T47D (cell line): Measurements from ENCODE around the gene CYP3A7.
"Not testable (repeated sequence)": the region's sequence is repeated elsewhere in the genome, so short reads cannot be mapped to it uniquely, and the experiment has no call there.

Source experiments
- DNase-seq, 2 experiments: peaks; one replicate each; pipeline versions ENCODE4 v3.0.0 to v3.0.0-alpha.2; 2011 to 2012; ENCODE audit warnings: low read depth in 1 of 2, low spot score in 1 of 2
- JUND ChIP-seq: IDR thresholded peaks from 2 replicates; pipeline ENCODE4 v1.6.1; 2012; ENCODE audit warnings: low read depth
- in situ Hi-C: cut with HindIII; loops from 2 replicates; pipeline ENCODE4 v1.10.0; 2016; ENCODE audit warnings: low sequenced_read_pairs, low pct_unique_long_range_greater_than_20kb

The CYP3A7 gene

DNA sequence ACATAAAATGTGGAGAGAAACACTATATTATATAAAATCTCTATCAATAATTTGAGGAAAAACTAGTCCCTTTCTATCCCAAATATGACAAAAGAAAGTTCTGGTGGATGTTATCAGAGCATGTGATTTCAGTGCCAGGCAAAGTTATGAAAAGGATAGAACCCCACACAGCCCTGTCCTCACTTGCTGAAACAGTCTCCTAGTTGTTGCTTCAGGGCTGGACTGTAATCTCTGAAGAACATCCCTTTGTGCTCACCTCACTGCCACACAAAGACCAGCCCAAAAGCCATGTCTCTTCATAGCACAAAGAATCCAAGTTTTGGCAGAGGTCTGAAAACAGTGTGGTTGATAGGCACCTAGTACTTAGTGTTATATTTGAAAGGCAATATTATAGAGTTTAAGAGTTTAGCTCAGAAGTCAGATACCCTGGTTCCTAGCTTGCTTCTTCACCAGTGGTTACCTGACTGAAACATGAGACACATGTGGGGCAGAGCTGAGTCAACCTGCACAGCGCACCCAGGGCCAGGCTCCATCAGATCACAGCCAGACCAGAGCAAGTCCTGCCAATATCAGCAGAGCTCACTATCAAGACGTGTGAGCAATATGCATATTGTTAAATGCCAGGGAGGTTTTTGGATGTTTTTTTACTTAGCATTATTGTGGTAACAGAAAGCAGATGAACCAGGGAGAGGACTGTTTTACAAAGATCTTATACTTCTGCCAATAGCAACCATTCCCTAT, 25.0 kb downstream of the CYP3A7 start:
- DNase-seq: no peak
- TF ChIP-seq JUND: no peak
- in situ Hi-C loops: no loop called here

DNA sequence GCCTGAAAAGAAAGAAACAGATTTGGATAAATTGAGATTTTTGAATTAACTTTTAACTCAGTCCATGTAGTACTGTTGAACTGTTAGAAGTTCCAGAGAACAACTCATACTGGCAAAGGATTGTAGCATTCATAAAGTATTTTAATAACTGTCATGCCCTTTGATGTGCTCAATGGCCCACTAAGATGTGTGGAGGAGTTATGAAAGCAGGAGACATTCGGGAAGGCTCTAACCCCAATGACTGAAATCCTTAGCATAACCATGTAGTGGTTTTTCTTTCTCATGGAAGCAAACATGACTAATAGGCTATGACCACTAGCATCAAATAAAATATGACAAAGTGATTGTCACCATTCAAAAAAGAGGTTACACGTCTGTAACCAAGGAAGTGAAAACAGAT, 25.7 kb downstream of the CYP3A7 start:
- TF ChIP-seq JUND: no peak
- no peak for DNase-seq
- in situ Hi-C loops: no loop called here

DNA sequence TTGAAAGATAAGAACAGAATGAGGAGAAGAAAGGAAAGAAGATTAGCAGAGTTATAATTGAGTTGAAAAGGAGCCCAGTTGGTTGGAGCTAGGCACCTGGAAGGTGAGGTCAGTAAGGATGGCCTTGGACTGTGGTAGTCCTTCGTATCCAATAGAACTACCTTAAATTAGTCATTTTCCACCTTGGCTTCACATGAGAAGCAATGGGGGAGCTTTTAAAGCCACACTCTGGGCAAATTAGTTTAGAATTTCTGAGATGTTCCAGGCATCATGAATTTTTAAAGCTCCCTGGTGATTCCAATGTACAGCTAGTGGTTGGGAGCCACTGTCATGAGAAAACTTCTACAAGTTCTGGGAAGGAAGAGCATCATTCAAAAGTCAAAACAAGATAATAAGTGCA, 27.9 kb downstream of the CYP3A7 start:
- in situ Hi-C loops: no loop called here
- DNase-seq: peak in 1 of 2 experiments; percentile 22
- no peak for TF ChIP-seq JUND

DNA sequence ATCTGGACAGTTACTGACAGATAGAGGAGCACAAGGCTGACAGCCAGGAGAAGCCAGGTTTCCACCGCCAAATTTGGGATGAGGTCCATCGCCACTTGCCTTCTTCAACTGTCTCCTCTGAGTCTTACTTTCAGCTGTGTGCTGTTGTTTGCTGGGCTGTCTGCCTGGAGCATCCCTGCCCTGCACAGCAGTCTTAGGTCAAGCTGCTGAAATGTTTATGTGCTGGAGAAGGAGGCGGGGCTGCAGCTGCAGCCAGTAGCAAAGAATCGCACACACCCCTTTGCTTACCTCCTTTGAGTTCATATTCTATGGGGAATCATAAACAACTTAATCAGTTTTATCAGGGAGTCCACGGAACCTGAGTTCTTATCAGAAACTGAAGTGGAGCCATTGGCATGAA, 35.0 kb downstream of the CYP3A7 start:
- in situ Hi-C loops: no loop called here
- TF ChIP-seq JUND: no peak
- DNase-seq: no peak

DNA sequence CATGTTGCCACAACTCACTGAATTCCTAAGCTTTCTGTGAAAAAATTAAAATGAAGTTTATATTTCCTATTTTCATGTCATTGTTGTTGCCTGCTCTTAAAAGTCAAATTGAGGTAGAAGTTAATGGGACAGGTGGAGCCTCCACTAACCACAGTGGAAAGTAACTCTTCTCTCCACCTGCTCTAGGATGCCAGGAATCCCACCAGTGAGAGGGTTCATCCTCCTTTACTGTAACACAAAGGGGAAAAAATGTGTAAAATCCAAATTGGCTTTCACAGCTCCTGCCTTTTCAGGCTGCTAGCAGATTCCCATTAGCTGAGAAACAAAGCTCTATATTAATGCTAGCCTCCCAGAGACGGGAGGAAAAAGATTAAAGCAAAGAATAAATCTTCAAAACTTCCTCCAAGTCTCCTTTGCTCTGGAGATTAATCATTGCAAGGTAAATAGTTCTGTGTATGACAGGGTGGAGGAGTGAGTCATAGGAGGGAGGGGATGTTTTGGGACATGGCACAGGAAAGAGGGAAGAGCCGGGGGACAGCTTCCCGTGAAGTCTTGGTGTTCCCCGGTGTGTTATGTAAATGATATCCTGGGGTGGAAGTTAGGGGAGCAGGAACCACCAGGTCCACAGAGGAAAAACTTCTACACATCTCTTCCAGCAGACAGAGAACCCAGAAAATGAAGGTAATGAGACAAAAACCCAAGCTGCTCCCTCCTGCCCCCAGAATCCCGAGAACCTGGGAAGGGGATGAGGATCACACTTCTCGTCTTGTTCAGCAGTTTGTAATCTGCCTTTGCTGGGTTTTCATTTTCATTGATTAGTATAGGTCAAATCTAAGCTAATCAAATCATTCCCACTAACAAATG, 35.9 kb downstream of the CYP3A7 start:
- in situ Hi-C loops, DNase-seq: not testable (repeated sequence)

DNA sequence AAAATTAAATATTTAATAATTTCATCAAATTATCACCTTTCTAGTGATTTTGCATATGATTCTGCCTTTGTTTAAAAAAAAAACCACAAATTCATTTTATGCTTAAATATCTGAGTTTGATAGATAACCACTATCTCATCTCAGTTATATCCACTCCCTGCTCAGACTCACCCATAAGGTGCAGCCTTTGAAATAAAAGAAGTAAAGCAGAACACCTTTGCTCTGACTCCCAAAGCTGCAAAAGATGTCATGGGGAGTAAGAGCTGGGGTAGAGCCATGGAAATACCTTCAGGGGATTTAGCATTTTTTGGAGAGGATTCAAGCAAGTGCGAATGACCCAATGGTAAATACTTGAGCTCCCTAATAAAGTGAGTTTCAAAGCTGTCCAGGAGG, 40.1 kb downstream of the CYP3A7 start:
- TF ChIP-seq JUND: no peak
- no peak for DNase-seq
- in situ Hi-C loops: no loop called here

DNA sequence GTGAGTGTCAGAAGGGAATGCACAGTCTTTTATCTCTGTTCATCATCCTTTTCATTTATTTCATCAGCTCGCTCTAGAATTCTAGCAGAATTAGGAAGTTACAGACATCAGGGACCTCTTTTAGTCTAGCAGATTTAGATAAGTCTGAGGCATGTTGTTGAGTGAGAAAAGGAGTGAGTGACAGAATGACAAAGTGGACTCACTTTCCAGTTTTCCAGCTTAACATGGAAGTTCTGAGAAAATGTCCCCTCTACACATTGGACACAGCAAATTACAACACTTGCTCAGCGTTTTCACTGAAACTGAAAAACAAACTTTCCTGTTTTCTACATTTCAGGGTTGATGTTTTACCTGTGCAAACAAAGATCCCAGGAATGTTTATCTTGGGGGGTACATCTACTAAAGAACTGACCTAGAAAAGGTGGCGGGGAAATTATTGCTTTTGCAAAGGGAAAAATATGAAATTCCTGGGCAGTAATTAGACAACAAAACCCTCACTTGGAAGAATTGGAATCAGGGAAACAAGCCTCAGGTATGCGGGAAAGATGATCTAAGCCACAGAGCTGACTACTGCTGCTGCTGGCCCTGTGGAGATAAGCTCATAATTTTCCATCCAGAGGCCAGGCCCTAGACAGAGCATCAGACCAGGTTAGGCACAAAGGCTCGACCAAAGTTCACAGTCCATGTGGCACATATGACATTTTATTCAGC, 40.6 kb downstream of the CYP3A7 start:
- no peak for TF ChIP-seq JUND
- no peak for DNase-seq
- in situ Hi-C loops: no loop called here

DNA sequence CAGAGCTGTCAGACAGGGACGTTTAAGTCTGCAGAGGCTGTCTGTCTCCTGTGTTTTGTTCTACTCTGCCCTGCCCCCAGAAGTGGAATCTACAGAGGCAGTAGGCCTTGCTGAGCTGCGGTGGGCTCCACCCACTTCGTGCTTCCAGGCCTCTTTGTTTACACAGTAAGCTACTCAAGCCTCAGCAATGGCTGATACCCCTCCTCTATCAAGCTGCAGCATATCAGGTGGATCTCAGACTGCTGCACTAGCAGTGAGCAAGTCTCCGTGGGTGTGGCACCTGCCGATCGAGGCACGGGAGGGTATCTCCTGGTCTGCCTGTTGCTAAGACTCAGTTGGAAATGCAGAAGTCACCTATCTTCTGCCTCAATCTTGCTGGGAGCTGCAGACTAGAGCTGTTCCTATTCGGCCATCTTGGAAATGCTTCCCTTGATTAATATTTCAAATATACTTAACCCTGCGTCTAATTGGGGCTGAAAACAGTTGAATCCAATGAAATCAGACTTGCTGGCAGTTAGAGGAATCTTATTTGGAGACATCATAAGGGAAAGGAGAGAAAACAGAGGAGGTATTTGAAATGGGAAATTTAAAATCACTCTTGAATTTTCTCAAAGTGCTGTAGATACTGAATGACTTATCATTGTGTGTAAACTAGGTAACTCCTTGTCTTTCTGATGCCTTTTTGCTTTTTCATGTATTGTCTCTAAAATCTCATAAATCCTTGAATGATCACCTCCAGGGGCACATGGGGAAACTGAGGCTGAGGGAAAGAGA, 41.4 kb downstream of the CYP3A7 start:
- no peak for DNase-seq
- in situ Hi-C loops: no loop called here
- TF ChIP-seq JUND: no peak

DNA sequence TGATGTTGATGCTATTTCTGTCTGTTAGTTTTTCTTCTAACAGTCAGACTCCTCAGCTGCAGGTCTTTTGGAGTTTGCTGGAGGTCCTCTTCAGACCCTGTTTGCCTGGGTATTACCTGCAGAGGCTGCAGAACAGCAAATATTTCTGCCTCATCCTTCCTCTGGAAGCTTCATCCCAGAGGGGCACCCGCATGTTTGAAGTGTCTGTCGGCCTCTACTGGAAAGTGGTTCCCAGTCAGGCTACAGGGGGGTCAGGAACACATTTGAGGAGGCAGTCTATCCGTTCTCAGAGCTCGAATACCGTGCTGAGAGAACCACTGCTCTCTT, 41.9 kb downstream of the CYP3A7 start:
- TF ChIP-seq JUND: no peak
- in situ Hi-C loops: no loop called here
- DNase-seq: no peak

DNA sequence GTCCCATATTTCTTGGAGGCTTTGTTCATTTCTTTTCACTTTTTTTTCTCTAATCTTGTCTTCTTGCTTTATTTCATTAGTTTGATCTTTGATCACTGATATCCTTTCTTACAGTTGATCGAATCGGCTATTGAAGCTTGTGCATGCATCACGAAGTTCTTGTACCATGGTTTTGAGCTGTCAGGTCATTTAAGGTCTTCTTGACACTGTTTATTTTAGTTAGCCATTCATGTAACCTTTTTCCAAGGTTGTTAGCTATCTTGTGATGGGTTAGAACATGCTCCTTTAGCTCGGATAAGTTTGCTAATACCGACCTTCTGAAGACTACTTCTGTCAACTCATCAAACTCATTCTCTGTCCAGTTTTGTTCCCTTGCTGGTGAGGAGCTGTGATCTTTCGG, 42.4 kb downstream of the CYP3A7 start:
- in situ Hi-C loops, DNase-seq: not testable (repeated sequence)

DNA sequence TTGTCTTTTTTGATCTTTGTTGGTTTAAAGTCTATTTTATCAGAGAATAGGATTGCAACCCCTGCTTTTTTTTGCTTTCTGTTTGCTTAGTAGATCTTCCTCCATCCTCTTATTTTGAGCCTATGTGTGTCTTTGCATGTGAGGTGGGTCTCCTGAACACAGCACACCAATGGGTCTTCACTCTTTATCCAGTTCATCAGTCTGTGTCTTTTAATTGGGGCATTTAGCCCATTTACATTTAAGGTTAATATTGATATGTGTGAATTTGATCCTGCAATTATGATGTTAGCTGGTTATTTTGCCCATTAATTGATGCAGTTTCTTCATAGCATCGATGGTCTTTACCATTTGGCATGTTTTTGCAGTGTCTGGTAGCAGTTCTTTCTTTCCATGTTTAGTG, 43.3 kb downstream of the CYP3A7 start:
- in situ Hi-C loops, DNase-seq: not testable (repeated sequence)

DNA sequence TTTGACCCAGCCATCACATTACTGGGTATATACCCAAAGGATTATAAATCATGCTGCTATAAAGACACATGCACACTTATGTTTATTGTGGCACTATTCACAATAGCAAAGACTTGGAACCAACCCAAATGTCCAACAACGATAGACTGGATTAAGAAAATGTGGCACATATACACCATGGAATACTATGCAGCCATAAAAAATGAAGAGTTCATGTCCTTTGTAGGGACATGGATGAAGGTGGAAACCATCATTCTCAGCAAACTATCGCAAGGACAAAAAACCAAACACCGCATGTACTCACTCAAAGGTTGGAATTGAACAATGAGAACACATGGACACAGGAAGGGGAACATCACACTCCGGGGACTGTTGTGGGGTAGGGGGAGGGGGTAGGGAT, 44.1 kb downstream of the CYP3A7 start:
- DNase-seq, in situ Hi-C loops: not testable (repeated sequence)

DNA sequence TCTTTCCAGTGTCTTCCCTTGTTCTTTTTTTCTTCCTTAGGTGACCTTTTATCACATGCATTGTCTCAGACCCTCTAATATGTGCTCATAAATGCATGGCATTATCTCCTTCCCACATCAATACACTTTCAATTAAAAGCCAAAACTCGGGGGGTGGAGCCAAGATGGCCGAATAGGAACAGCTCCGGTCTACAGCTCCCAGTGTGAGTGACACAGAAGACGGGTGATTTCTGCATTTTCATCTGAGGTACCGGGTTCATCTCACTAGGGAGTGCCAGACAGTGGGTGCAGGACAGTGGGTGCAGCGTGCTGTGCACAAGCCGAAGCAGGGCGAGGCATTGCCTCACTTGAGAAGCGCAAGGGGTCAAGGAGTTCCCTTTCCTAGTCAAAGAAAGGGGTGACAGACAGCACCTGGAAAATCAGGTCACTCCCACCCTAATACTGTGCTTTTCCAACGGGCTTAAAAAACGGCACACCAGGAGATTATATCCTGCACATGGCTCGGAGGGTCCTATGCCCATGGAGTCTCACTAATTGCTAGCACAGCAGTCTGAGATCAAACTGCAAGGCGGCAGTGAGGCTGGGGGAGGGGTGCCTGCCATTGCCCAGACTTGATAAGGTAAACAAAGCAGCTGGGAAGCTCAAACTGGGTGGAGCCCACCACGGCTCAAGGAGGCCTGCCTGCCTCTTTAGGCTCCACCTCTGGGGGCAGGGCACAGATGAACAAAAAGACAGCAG, 49.0 kb downstream of the CYP3A7 start:
- DNase-seq, in situ Hi-C loops: not testable (repeated sequence)
